ENCODE measurements around the gene LRRFIP2. TPM values are rescaled to one million over a fixed set of nuclear protein-coding genes. Genes with fewer than 3 reads are reported as not detected.

Gene LRRFIP2
- total RNA-seq, 1 donor from 2014 or later: 42.8 TPM

GRCh38 chr3:37094636-37095035 lies 79.7 kb downstream of the LRRFIP2 start:
- intact Hi-C loops (cut with DNase I): no loop called here
- TF ChIP-seq CTCF (IDR thresholded peaks at IDR 0.05): no peak
- H3K4me1 ChIP-seq: peaks cover 0 to 14% of the 10 kb centered on the region in 2 donors
- H3K9me3 ChIP-seq: no peaks in the 10 kb centered on the region
- H3K27me3 ChIP-seq: no peaks in the 10 kb centered on the region
- no peak overlapping the region for H3K27ac ChIP-seq
- H3K4me3 ChIP-seq: no peak overlapping the region
- peaks cover 12 to 51% of the 10 kb centered on the region in 2 donors for H3K36me3 ChIP-seq
- no peak for DNase-seq (ENCODE audit: low spot score in 2 of 2)

GRCh38 chr3:37093481-37093880 lies 80.9 kb downstream of the LRRFIP2 start:
- DNase-seq (ENCODE audit: low spot score in 2 of 2): no peak
- Histone ChIP-seq H3K9me3 (no peaks in the 10 kb centered on the region), H3K36me3 (peaks cover 12 to 51% of the 10 kb centered on the region in 2 donors), H3K27ac (no peak overlapping the region), H3K4me1 (peaks cover 0 to 14% of the 10 kb centered on the region in 2 donors), H3K27me3 (no peaks in the 10 kb centered on the region), H3K4me3 (no peak overlapping the region)
- no peak for TF ChIP-seq CTCF (IDR thresholded peaks at IDR 0.05)
- intact Hi-C loops (cut with DNase I): no loop called here

GRCh38 chr3:37092484-37092883 lies 81.9 kb downstream of the LRRFIP2 start:
- Histone ChIP-seq H3K4me1 (peaks cover 0 to 12% of the 10 kb centered on the region in 2 donors), H3K9me3 (no peaks in the 10 kb centered on the region), H3K27me3 (no peaks in the 10 kb centered on the region), H3K4me3 (no peak overlapping the region), H3K36me3 (peaks cover 12 to 51% of the 10 kb centered on the region in 2 donors), H3K27ac (no peak overlapping the region)
- TF ChIP-seq CTCF (IDR thresholded peaks at IDR 0.05): no peak
- DNase-seq (ENCODE audit: low spot score in 2 of 2): no peak
- intact Hi-C loops (cut with DNase I): no loop called here

- DNase-seq (ENCODE audit: low spot score in 2 of 2): no peak
- Histone ChIP-seq H3K4me1 (no peaks in the 10 kb centered on the region), H3K27ac (no peak overlapping the region), H3K27me3 (no peaks in the 10 kb centered on the region), H3K9me3 (no peaks in the 10 kb centered on the region), H3K4me3 (no peak overlapping the region), H3K36me3 (peaks cover 15 to 29% of the 10 kb centered on the region in 2 donors)
- no peak for TF ChIP-seq CTCF (IDR thresholded peaks at IDR 0.05)
- intact Hi-C loops (cut with DNase I): no loop called here
Measured at GRCh38 chr3:37087870-37088269, 86.5 kb downstream of the LRRFIP2 start.

GRCh38 chr3:37086918-37087317 lies 87.5 kb downstream of the LRRFIP2 start:
- intact Hi-C loops (cut with DNase I): no loop called here

More at GRCh38 chr3:37086918-37087317, 87.5 kb downstream of the LRRFIP2 start:
- DNase-seq (ENCODE audit: low spot score in 2 of 2): no peak
- Histone ChIP-seq H3K9me3 (no peaks in the 10 kb centered on the region), H3K36me3 (peaks cover 15 to 28% of the 10 kb centered on the region in 2 donors), H3K4me1 (no peaks in the 10 kb centered on the region), H3K27ac (no peak overlapping the region), H3K4me3 (no peak overlapping the region), H3K27me3 (no peaks in the 10 kb centered on the region)
- TF ChIP-seq CTCF (IDR thresholded peaks at IDR 0.05): no peak

Data from ascending aorta (tissue), 2 donors.